ENCODE measurements around the gene ZNF44. TPM values are rescaled to one million over a fixed set of nuclear protein-coding genes. Genes with fewer than 3 reads are reported as not detected.
"Not testable (repeated sequence)": the region's sequence is repeated elsewhere in the genome, so short reads cannot be mapped to it uniquely, and the experiment has no call there.

The ZNF44 gene
- total and polyA plus RNA-seq, 9 of the 15 experiments (the other 6 are each of a cell fraction or from before 2014, with no cell fraction given) = 2.6 to 8.3 (median 4.4) TPM

DNA sequence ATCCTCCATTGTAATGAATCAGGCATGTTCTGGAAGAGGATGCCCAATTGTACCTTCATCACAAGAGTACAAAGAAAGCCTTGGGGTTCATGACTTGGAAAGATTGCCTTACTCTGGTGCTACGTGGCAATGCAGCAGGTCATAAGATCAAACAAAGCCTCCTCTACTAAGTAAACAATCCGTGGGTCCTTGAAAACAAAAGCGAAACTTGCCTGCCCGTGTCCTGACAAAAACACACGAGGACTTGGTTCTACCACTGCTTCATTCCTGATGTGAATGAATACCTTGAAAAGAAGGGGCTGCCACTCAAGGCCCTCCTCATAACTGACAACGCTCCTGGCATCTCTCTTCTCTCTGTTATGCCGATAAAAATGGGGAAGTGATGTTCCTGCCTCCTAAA is 19.9 kb upstream of the ZNF44 start:
- Histone ChIP-seq H3K4me3 (no peak overlapping the region), H3K9me1 (ENCODE audit: control insufficient read depth, insufficient read depth, low read length) (no peaks in the 10 kb centered on the region), H3K4me2 (ENCODE audit: insufficient read depth, low read length) (0 out of 2 replicates have a peak overlapping the region, but pooled peaks have one; percentile 32), H3K4me1 (replicated peaks in 1 of 2; ENCODE audit: control insufficient read depth in 2 of 2, insufficient read depth in 2 of 2, low read length in 2 of 2) (no peaks in the 10 kb centered on the region; a peak in 1 of 5 replicates), H2AFZ (ENCODE audit: low read depth, low read length) (peak overlapping the region; percentile 44; the same call in 1 of the 2 replicates), H3K79me2 (ENCODE audit: control insufficient read depth, insufficient read depth, low read length) (no peaks in the 10 kb centered on the region), H3K27me3 (ENCODE audit: control insufficient read depth in 2 of 2, insufficient read depth in 2 of 2, low read length in 2 of 2) (peaks cover 0 to 5% of the 10 kb centered on the region in 2 experiments; a peak in 1 of 5 replicates), H4K20me1 (replicated peaks; ENCODE audit: control insufficient read depth, insufficient read depth, low read length) (no peaks in the 10 kb centered on the region), H3K9me3 (replicated peaks; ENCODE audit: control insufficient read depth, insufficient read depth, low read depth, low read length) (no peaks in the 10 kb centered on the region; the same call in 1 of the 2 replicates), H3K27ac (ENCODE audit: extremely low read depth, low read depth, low read length) (no peak overlapping the region), H3K36me3 (ENCODE audit: control insufficient read depth, insufficient read depth, low read length) (no peaks in the 10 kb centered on the region), H3K9ac (ENCODE audit: insufficient read depth in 1 of 2, low read depth in 2 of 2, low read length in 2 of 2) (no peak overlapping the region)
- intact Hi-C loops (cut with micrococcal nuclease) (no loop called here), in situ Hi-C loops (cut with MboI) (no loop called here)
- no TSS peak for BruUV-seq (replicated peaks)
- ChIA-PET CTCF (ENCODE audit: low intra/inter-chr PET ratio) (no interaction called here), POLR2A (no interaction called here)
- no peak for FAIRE-seq
- DNase-seq (ENCODE audit: extremely low read depth in 1 of 4, low spot score in 3 of 4) = no peak
- under 1% methylated on average over 7 of the region's 7 CpGs for WGBS (ENCODE audit: insufficient coverage, low coverage, missing lambda C conversion rate)
- peak; percentile 77 for TF ChIP-seq SPI1 (IDR thresholded peaks at IDR 0.05; ENCODE audit: borderline replicate concordance, low read depth, low read length)
- TF ChIP-seq NR3C1 (CRISPR knock-in tag; IDR thresholded peaks at IDR 0.05) = no peak
- ATAC-seq = no peak

DNA sequence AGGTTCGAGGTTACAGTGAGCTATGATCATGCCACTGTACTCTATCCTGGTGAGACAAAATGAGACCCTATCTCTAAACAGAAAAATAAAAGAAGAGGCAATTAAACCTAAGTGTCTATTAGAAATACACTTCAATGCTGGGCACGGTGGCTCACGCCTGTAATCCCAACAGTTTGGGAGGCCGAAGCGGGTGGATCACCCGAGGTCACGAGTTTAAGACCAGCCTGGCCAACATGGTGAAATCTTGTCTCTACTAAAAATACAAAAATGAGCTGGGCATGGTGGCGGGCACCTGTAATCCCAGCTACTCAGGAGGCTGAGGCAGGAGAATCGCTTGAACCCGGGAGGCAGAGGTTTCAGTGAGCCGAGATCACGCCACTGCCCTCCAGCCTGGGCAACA is 14.2 kb upstream of the ZNF44 start:
- H3K9me3 ChIP-seq (replicated peaks; ENCODE audit: control insufficient read depth, insufficient read depth, low read depth, low read length); CTCF ChIA-PET (ENCODE audit: low intra/inter-chr PET ratio); H4K20me1 ChIP-seq (replicated peaks; ENCODE audit: control insufficient read depth, insufficient read depth, low read length); H3K79me2 ChIP-seq (ENCODE audit: control insufficient read depth, insufficient read depth, low read length); BruUV-seq (replicated peaks); H3K9me1 ChIP-seq (ENCODE audit: control insufficient read depth, insufficient read depth, low read length); H3K27ac ChIP-seq (ENCODE audit: extremely low read depth, low read depth, low read length); H3K4me1 ChIP-seq (replicated peaks in 1 of 2; ENCODE audit: control insufficient read depth in 2 of 2, insufficient read depth in 2 of 2, low read length in 2 of 2); H3K4me3 ChIP-seq; H2AFZ ChIP-seq (ENCODE audit: low read depth, low read length); POLR2A ChIA-PET; H3K4me2 ChIP-seq (ENCODE audit: insufficient read depth, low read length); H3K27me3 ChIP-seq (ENCODE audit: control insufficient read depth in 2 of 2, insufficient read depth in 2 of 2, low read length in 2 of 2); ATAC-seq; FAIRE-seq; in situ Hi-C loops (cut with MboI); DNase-seq (ENCODE audit: extremely low read depth in 1 of 4, low spot score in 3 of 4); H3K36me3 ChIP-seq (ENCODE audit: control insufficient read depth, insufficient read depth, low read length); intact Hi-C loops (cut with micrococcal nuclease); H3K9ac ChIP-seq (ENCODE audit: insufficient read depth in 1 of 2, low read depth in 2 of 2, low read length in 2 of 2): not testable (repeated sequence)
- whole genome bisulfite sequencing (ENCODE audit: insufficient coverage, low coverage, missing lambda C conversion rate) = 22% methylated on average over 10 of the region's 12 CpGs

All from K562 (cell line).